GM21381 (cell line): Measurements from ENCODE around the gene ATP6V0E2.
"Not testable (repeated sequence)": the region's sequence is repeated elsewhere in the genome, so short reads cannot be mapped to it uniquely, and the experiment has no call there.

Experiments used
- ATAC-seq: cut with Tn5 transposase; IDR thresholded peaks from one replicate; pipeline ENCODE4 v1.9.1; 2021; ENCODE audit warnings: mild to moderate bottlenecking, moderate library complexity; ENCODE audit not compliant: unreplicated experiment

ATP6V0E2 gene

DNA sequence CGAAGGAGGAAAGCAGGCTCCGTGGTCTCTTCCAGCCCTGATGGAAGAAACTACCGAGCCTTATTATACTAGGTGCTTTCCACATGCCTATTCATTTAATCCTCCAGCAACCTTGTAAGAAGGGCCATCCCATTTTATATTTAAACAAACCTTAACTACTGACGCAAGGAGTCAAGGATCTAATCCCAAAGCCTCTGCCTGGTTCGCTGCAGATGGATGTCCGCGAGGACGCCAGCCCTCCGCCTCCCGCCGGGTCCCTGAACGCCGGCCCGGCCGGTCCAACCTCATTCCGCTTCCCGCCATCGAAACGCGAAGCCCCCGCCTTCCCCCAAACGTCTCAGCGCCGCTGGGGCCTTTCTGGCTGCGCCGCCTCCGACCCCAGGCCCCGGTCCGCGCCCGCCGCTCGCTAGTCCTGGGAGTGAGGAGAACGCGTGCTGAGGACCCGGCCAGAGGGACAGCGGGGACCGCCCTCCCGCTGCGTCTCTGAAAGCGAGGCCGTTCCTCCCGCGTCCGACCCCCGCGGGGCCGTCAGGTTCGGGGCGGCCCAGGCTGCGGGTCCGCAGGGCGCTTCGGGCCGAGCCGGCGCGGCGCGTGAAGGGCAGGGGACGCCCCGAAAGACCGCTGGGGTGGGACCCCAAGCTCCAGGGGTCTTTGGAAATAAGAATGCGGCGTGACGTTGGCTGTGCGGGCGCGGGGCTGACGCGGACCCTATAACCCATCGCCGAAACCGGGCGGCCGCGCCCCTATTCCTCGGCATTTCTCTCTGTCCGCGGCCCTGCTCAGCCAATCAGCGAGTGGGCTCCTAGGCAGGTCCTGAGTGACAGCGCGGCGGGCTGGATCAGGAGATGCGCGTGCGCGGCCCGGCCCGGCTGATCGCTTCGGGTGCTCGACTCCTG, at the start of gene ATP6V0E2:
TSS of gene ATP6V0E2 (plus strand) at position 896 of the 896 bp plus-strand sequence. CDS start 97 bp downstream, outside the sequence.
- peak; percentile 88 for ATAC-seq

DNA sequence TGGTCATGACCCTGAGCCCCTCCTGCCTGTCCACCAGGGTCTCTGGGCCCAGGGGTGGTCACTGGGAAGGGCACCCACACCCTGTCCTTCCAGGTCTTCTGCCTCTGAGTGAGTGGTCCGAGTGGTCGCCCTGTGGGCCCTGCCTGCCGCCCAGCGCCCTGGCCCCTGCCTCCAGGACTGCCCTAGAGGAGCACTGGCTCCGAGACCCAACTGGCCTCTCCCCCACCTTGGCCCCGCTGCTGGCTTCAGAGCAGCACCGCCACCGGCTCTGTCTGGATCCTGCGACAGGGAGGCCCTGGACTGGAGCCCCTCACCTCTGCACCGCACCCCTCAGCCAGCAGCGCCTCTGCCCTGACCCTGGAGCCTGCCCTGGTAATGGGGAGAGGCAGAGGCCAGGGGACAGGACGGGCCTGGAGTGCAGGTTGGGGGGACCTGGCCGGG, 49.4 kb upstream of the ATP6V0E2 start:
- ATAC-seq, result no peak

DNA sequence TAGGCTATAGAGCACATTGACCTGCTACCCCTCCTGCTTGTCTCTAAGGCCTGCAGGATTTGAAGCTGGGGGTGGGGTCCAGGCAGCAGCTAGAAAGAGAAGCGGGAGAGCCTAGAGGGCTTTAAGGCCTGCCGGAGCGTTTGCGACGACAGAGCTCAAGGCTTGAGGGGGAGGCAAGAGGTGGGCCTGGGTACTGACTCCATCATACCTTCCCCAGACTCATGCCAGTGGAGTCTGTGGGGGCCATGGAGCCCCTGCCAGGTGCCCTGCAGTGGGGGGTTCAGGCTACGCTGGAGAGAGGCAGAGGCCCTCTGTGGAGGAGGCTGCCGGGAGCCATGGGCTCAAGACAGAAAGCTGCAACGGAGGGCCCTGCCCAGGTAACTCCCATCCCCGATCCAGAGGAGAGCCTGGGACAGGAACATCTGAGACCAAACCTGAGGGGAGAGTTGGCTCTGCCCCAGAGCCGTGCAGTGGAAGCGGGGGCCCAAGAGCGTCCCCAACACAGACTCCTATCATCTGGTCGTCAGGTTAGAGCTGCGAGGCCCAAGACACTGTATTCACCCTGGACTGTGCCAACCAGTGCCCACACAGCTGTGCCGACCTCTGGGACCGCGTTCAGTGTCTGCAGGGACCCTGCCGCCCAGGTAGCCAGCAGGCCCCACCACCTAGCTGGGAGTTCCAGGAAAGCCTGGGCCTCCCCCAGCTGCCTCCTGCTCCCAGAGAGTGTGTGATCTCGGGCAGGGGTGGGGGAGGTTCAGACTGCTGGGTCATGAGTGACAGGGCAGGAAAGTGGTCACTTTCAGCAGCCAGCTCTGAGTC, 48.8 kb upstream of the ATP6V0E2 start:
- no peak for ATAC-seq

DNA sequence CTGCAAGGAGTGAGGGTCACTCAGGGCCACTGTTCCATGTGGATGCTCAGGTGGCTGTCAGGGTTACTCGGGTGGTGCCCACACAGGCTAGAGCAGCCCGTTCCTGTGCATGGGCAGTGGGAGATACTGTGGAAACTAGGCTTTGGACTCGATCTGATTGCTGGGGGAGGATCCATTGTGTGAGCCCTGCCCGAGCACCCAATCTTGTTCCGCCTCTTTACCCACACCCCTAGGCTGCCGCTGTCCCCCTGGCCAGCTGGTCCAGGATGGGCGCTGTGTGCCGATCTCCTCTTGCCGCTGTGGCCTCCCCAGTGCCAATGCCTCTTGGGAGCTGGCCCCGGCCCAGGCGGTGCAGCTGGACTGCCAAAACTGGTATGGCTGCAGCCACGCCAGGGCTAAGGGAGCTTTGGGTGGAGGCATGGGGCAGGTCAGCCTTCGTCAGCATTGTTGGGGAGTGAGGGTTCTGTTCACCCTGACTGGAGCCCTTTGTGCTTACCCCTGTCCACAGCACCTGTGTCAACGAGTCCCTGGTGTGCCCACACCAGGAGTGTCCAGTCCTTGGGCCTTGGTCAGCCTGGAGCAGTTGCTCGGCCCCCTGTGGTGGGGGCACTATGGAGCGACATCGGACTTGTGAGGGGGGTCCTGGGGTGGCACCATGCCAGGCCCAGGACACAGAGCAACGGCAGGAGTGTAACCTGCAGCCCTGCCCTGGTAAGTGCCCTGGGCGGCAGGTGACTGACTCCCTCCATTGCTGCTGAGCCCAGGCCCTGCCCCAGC, 48.0 kb upstream of the ATP6V0E2 start:
- ATAC-seq, result no peak

DNA sequence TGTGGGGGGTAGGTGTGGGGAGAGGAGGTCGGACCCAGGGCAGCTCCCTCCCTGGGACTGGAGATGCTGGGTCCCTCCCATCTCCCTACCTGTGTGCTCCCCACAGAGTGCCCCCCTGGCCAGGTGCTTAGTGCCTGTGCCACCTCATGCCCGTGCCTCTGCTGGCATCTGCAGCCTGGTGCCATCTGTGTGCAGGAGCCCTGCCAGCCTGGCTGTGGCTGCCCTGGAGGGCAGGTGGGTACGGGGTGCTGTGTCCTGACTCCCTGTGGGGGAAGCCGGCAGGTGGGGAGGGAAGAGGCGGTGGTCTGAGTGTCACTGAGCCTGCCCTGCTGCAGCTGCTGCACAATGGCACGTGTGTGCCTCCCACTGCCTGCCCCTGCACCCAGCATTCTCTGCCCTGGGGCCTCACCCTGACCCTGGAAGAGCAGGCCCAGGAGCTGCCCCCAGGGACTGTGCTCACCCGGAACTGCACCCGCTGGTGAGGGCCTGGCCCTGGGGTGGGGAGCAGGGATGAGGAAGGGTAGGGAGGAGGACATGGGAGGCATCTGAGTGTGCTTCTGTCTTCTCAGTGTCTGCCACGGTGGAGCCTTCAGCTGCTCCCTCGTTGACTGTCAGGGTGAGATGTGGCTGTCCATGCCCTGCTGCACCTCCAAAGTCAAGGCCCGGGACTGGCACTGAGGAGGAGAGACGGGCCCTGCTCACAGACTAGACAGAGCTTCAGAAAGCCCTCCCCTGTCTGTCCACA, 47.3 kb upstream of the ATP6V0E2 start:
- no peak for ATAC-seq

DNA sequence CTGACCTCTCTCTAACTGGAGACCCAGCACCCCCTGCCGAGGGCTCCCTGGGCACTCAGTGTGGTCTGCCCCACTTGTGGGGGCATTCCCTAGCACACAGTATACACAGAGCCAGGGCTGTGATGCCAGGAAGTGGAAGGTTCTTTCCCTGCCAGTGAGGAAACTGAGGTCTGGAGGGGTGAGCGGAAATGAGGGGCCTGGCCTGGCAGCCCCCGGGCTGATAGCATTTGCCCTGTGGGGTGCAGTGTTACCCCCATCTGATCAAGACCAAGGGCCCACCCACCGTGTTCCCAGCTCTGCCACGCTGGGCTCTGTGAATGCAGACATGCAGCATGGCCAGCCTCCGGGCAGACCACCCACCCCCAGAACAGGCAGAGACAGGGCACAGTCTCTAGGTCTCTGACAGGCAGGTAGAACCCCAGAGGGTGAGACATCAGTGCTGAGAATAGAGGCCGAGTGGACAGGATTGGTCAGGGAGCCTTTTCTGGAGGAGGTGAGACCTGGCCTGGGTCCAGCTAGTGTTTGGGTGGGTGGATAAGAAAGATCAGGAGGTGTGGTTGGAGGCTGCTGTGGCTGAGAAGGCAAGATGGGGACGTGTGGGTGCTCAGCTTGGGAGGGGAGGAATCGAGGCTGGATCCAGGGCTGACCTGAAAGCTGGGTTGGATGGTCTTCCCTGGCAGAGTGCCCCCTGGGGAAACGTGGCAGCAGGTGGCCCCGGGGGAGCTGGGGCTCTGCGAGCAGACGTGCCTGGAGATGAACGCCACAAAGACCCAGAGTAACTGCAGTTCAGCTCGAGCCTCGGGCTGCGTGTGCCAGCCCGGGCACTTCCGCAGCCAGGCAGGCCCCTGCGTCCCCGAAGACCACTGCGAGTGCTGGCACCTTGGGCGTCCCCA, 46.4 kb upstream of the ATP6V0E2 start:
- ATAC-seq, result no peak

DNA sequence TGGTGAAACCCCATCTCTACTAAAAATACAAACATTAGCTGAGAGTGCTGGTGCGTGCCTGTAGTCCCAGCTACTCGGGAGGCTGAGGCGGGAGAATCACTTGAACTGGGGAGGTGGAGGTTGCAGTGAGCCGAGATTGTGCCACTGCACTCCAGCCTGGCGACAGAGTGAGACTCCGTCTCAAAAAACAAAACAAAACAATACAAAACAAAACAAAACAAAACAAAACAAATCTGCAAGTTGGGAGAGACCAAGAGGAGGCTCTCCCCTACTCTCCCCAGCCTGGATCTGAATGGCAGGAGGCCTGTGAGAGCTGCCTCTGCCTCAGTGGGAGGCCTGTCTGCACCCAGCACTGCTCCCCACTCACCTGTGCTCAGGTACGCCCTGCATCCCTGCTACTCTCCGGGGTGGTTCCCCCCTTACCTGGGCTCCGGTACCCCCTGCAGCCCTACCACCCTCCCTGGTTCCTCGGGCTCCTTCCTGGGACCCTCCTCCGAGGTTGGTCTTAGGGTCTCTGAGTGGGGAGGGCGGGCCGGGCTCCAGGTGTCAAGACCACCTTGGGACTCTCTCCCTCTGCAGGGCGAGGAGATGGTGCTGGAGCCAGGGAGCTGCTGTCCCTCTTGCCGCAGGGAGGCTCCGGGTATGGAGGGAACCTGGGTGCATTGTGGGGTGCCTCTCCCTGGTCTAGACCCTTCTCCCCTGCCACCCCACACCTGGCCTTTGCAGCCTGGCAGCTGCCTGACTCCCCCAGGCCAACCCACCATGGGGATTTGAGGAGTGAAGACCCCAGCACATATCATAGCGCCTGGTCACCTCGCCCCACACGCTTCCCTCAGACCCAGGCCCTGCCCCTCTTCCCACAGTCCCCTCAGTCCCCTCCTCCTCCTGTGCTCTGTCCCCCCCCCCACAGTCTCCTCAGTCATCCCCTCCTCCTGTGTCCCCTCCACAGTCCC, 45.1 kb upstream of the ATP6V0E2 start:
- ATAC-seq, result no peak

DNA sequence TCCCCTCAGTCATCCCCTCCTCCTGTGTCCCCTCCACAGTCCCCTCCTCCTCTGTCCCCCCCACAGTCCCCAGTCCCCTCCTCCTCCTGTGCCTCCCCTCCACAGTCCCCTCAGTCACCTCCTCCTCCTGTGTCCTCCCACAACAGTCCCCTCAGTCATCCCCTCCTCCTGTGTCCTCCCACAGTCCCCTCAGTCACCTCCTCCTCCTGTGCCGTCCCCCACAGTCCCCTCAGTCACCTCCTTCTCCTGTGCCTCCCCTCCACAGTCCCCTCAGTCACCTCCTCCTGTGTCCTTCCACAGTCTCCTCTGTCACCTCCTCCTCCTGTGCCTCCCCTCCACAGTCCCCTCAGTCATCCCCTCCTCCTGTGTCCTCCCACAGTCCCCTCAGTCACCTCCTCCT, 43.2 kb upstream of the ATP6V0E2 start:
- not testable (repeated sequence) for ATAC-seq

DNA sequence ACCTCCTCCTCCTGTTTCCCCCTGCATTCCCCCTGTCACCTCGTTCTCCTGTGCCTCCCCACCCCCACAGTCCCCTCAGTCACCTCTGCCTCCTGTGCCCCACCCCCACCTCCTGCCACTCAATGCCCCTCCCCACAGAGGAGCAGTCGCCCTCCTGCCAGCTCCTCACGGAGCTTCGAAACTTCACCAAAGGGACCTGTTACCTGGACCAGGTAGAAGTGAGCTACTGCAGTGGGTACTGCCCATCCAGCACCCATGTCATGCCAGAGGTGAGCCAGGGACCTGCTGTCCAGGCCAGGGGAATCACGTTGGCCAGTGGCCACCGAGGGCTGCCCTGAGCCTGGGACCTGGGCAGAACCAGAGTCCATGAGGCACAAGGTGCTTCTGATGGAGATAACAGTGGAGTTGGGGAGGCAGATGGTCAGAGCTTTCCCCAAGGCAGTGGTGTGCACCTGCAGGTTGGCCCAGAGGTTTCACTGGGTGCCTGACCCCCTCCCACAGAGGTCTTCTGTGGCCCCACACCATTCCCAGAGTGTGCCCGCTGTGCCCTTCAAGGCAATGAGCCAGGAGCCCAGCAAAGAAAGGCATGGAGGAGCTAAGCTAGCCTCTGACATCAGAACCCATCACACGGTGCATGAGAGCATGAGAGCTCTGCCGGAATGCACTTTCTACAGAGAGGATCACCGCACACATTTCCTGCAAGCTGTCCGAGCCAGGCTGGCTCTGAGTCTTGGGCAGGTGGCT, 42.6 kb upstream of the ATP6V0E2 start:
- ATAC-seq, result no peak

DNA sequence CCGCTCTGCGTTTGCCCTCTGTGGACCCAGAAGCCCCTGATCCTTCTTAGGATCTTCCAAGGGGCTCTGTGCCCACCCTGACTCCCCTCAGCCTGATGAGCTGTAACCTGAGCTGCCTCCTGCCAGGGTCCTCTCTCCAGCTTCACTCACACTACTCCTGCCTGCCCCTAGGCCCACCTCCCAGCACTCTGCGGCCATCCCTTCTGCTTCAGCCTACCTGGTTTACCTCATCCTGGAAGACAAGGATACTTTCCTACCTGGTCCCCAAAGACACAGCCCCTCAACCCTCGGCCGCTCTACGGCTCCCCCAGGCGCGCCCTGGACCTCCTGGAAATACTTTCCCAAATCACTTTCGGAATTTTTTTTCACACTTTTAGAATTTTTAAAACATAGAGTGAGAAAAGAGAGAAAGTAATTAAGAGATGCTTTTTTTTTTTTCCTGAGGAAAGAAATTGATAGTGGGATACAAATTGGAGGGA, 42.0 kb upstream of the ATP6V0E2 start:
- no peak for ATAC-seq

DNA sequence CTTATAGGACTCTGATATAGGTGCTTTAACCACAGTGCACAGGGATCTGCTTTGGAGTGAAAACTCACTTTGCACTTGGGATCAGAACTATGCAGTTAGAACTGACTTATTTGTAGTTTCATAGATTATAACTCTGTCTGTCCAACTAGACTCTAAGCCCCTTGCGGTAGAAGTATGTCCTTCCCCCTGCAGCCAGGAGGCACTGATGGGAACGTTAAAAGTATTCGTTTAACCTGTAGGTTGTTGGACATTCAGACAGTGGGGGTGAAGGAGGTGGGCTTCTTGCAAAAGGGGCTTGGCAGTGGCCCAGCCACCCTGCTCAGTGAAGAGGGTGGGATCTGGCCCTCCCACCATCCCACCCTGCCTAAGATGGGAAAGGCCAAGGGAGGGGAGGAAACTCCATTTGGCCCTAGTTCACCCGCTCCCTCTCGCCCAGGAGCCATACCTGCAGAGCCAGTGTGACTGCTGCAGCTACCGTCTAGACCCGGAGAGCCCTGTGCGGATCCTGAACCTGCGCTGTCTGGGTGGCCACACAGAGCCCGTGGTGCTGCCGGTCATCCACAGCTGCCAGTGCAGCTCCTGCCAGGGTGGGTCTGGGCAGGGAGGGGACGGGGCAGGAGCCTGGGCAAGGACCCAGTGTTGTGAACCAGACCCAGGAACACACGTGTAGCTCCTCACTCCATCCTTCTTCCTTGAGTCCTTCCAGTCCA, 41.3 kb upstream of the ATP6V0E2 start:
- no peak for ATAC-seq

DNA sequence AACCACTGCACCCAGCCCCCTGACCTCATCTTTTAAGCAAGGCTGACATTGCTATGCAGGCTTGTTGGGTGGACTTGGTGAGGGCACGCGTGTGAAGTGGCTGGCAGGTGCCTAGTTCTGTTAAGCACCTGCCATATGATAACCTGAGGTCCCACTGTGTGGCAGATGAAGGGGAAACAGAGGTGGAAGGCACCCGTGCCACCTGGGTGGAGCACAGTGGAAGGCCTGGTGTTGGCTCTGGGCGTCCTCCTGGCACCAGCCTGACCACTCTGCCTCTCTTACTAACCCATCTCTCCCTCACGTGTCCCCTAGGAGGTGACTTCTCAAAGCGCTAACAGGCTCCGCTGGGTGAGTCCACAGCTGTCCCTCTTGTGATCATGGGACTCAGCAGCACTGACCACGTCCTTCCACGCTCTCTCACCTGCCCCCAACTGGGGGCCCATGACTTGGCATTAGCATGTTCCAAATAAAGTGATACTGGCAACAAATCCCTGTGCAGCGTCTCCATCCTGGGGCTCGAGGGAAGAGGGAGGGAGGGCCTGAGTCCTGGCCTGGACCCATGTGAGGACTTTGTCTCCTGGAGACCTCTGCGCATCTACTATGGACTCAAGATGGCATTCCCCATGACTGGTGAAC, 40.2 kb upstream of the ATP6V0E2 start:
- ATAC-seq, result no peak

DNA sequence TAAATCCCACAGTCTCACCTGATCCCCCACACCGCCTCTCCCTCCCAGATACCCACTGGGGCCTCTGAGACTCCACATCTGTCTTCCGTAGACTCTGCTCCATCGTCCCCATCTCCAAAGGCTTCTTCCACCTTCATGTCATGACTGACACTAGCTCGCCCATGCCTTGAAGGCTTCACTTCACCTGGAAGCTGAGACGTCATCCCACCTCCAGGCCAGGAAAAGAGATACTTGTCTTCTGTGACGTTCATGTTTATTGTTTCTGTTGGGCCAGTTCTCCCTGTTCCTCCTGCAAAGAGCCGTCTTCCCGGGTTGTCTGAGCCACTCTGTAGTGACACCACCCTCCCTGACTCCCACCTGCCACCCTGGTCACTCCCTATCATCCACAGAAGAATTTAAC, 39.2 kb upstream of the ATP6V0E2 start:
- ATAC-seq, result no peak

DNA sequence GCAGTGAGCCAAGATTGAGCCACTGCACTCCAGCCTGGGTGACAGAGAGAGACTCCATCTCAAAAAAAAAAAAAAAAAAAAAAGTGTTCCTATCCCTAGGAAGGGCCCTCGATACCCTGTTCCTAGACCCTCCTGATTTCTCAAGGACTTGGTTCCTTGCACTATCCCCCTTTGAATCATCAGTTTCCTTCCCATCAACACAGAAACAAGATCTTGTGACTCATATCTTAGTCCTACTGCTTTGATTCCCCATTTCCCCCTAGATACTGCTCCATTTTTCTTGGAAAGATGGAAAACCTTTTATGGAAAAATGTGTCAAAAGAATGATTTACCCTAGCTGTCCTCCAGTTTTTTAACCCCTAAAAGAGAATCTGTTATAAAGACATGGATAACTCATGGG, 37.3 kb upstream of the ATP6V0E2 start:
- no peak for ATAC-seq

DNA sequence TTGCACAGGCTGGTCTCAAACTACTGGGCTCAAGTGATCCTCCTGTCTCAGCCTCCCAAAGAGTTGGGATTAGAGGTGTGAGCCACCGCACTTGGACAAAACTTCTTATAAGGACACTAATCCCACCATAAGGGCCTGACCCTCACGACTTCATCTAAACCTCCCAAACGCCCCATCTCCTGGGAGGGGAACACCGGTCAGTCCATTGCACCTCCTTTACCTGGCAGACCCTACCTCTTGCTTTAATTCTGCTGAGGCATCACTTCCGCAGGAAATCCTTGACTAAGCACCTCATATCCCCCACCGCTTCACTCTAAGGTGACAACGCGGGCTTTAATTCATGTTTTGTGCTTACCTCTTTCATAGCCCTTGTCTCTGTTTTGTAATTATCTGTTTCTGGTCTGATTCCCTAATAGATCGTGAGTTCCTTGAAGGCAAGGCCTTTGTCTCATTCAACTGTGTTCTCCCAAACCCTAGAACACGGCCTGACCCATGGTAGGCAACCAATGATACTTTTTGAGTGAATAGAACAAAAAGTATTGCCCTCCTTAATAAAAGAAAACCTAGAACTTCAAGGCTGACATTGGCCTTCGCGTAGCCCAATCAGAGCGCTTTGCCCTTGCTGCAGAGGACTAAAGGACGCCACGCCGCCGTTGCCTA, 36.1 kb upstream of the ATP6V0E2 start:
- no peak for ATAC-seq
